Stimulated activated CD4-positive, alpha-beta T cell treated with anti-CD3 and anti-CD28 coated beads, Interleukin-15, amount 100 ng/mL, for 1 hour (primary cell): ENCODE results near the gene TIPIN.
"Not testable (repeated sequence)": the region's sequence is repeated elsewhere in the genome, so short reads cannot be mapped to it uniquely, and the experiment has no call there.

Source experiments
- DNase-seq, 2 donors: peaks; one replicate each; pipeline ENCODE4 v3.0.0-alpha.2; 2020; ENCODE audit warnings: low read depth in 1 of 2, low spot score in 1 of 2

The TIPIN gene

GRCh38 chr15:66356359-66357236 is at the start of gene TIPIN:
Gene TIPIN (minus strand): TSS chr15:66356685. CDS start chr15:66352947, 3,738 bp downstream.
- peak; percentile 93 to 94 for DNase-seq

GRCh38 chr15:66405615-66406014 is 49.1 kb upstream of the TIPIN start:
- no peak for DNase-seq

- no peak for DNase-seq
These were observed 48.5 kb upstream of the TIPIN start for GRCh38 chr15:66405007-66405406.

- DNase-seq, result no peak
These were observed 48.0 kb upstream of the TIPIN start for GRCh38 chr15:66404532-66404931.

GRCh38 chr15:66404122-66404521 is 47.6 kb upstream of the TIPIN start:
- no peak for DNase-seq

- no peak for DNase-seq
These were observed 46.8 kb upstream of the TIPIN start for GRCh38 chr15:66403323-66403722.

GRCh38 chr15:66402761-66403284 is 46.3 kb upstream of the TIPIN start:
- no peak for DNase-seq

GRCh38 chr15:66401130-66402021 is 44.9 kb upstream of the TIPIN start:
- DNase-seq, result no peak

- DNase-seq, result no peak
These were observed 43.9 kb upstream of the TIPIN start for GRCh38 chr15:66400351-66400774.

- DNase-seq, result no peak
These were observed 42.8 kb upstream of the TIPIN start for GRCh38 chr15:66399276-66399675.

GRCh38 chr15:66394915-66395314 is 38.4 kb upstream of the TIPIN start:
- DNase-seq, result no peak

- no peak for DNase-seq
These were observed 38.0 kb upstream of the TIPIN start for GRCh38 chr15:66394472-66394871.

GRCh38 chr15:66393037-66393436 is 36.6 kb upstream of the TIPIN start:
- not testable (repeated sequence) for DNase-seq

- DNase-seq, result no peak
These were observed 34.2 kb upstream of the TIPIN start for GRCh38 chr15:66390678-66391077.

- DNase-seq, result no peak
These were observed 33.4 kb upstream of the TIPIN start for GRCh38 chr15:66389859-66390381.

- DNase-seq, result no peak
These were observed 32.8 kb upstream of the TIPIN start for GRCh38 chr15:66389098-66389858.

- no peak for DNase-seq
These were observed 32.1 kb upstream of the TIPIN start for GRCh38 chr15:66388576-66388975.

GRCh38 chr15:66388043-66388363 is 31.5 kb upstream of the TIPIN start:
- no peak for DNase-seq

- peak; percentile 40 to 69 for DNase-seq
These were observed 30.9 kb upstream of the TIPIN start for GRCh38 chr15:66387163-66388042.
